Stimulated activated CD8-positive, alpha-beta memory T cell treated with anti-CD3 and anti-CD28 coated beads, Interleukin-2, amount 100 ng/mL, for 48 hours (primary cell): ENCODE data around the gene FNDC3A.
"Not testable (repeated sequence)": the region's sequence is repeated elsewhere in the genome, so short reads cannot be mapped to it uniquely, and the experiment has no call there.

Source experiments
- DNase-seq, 2 donors: peaks; one replicate each; pipeline ENCODE4 v3.0.0-alpha.2; 2020; ENCODE audit warnings: low read depth in 2 of 2

The FNDC3A gene

DNA sequence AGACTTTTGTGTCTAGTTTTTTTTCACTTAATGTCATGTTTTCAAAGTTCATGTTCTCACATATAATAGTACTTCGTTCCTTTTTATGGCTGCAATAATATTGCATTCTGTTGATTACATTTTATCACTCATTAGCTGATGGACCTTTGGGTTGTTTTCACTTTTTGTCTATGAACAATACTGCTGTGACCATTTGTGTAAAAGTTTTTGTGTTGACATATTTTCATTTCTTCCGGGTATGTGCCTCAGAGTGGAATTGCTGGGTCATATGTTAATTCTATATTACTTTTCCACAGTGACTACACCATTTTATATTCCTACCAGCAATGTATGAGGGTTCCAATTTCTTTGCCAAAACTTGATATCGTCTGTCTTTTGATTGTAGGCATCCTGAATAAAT lies 158.6 kb downstream of the FNDC3A start:
- no peak for DNase-seq

DNA sequence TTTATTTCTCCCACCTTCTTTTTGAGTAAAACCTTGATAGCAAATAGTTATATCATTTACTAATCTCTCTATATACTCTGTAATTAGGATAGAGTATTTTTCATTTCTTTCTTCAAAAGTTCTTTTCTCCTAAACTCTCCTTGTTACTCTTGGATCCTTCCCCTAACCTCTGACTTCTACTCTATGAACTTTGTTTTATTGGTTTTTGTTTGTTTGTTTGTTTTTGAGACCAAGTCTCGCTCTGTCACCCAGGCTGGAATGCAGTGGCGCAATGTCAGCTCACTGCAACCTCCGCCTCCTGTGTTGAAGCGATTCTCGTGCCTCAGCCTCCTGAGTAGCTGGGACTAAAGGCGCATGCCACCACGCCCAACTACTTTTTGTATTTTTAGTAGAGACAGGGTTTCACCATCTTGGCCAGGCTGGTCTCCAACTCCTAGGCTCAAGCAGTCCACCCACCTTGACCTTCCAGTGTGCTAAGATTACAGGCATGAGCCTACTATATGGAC lies 161.5 kb downstream of the FNDC3A start:
- DNase-seq = not testable (repeated sequence)

DNA sequence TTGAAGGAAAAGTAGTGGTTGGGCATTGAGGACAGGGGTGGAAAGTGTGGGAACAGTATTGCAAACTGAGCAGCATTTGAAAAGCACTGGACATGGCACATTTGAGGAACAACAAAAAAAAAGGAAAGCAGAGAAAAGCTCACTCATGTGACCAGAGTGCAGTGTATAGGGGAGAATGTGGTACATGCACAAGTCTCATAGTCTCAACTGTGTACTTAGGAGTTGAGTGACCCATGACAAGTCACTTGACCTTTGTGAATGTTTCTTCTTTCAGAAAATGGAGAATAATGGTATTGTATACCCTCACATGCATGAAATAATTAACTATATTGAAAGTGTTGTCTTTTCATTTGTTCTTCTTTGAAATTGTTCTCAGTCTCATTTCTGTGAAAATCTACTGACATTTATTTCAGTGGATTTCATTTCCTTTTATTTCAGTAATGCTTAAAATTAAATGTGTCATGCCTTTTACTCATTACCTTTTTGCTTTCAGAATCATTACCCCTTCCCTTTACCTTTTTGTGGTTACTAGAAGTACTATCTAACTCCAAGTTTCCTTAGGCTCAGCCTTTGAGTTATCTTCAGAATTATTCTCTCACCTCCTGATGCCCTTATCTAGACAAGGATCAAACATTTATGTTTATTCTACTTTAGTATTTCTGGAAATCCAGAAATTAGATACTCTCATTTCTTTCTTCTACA lies 165.3 kb downstream of the FNDC3A start:
- DNase-seq = no peak

DNA sequence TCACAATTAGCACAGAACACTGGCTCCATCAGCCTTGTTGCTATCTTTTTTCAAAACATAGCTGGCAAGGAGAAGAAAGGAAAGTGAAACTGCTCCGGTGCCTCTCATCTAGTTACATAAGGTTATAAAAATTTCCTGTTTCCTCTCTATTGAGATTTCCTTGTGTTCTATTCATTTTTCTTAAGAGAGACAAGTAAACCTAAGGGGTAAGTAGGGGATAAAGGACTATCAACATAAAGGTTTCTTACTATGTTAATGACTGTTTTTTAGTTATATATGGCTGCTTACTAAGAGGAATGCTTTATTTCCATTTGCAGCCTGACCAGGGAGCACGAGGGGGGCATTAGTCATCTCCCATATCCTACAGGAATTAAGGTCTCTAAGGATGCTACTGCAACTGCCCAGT lies 171.2 kb downstream of the FNDC3A start:
- DNase-seq = no peak

DNA sequence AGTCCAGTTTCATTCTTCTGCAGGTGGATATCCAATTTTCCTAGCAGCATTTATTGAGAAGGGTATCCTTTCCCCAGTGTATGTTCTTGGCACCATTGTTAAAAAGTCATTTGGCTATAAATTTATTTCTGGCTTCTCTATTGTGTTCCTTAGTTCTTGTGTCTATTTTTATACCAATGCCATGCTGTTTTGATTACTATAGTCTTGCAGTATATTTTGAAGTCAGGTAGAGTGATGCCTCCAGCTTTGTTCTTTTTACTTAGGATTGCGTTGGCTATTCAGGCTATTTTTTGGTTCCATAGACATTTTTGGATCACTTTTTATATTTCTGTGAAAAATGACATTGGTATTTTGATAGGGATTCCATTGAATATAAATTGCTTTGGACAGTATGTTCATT lies 172.7 kb downstream of the FNDC3A start:
- DNase-seq = no peak

DNA sequence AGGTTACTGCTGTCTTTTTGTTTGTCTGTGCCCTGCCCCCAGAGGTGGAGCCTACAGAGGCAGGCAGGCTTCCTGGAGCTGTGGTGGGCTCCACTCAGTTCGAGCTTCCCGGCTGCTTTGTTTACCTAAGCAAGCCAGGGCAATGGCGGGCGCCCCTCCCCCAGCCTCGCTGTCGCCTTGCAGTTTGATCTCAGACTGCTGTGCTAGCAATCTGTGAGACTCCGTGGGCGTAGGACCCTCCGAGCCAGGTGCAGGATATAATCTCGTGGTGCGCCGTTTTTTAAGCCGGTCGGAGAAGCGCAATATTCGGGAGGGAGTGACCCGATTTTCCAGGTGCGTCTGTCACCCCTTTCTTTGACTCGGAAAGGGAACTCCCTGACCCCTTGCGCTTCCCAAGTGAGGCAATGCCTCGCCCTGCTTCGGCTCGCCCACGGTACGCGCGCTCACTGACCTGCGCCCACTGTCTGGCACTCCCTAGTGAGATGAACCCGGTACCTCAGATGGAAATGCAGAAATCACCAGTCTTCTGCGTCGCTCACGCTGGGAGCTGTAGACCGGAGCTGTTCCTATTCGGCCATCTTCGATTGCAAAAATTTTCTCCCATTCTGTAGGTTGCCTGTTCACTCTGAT lies 182.4 kb downstream of the FNDC3A start:
- not testable (repeated sequence) for DNase-seq

DNA sequence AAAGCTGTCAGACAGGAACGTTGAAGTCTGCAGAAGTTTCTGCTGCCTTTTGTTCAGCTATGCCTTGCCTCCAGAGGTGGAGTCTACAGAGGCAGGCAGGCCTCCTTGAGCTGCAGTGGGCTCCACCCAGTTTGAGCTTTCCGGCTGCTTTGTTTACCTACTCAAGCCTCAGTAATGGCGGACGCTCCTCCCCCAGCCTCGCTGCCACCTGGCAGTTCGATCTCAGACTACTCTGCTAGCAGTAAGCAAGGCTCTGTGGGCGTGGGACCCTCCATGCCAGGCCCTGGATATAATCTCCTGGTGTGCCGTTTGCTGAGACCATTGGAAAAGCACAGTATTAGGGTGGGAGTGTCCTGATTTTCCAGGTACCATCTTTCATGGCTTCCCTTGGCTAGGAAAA lies 187.4 kb downstream of the FNDC3A start:
- DNase-seq = not testable (repeated sequence)

DNA sequence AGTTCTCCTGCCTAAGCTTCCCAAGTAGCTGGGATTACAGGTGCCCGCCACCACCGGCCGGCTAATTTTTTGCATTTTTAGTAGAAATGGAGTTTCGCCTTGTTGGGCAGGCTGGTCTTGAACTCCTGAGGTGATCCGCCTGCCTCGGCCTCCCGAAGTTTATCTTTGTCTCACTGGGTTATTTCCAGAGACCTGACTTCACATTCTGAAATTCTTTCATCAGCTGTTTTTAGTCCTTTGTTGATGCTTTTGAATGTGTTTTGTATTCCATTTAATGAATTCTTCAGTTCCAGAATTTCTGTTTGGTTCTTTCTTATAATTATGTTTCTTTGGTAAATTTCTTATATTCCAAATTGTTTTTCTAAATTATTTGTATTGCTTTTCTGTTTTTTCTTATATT lies 189.0 kb downstream of the FNDC3A start:
- DNase-seq = no peak

DNA sequence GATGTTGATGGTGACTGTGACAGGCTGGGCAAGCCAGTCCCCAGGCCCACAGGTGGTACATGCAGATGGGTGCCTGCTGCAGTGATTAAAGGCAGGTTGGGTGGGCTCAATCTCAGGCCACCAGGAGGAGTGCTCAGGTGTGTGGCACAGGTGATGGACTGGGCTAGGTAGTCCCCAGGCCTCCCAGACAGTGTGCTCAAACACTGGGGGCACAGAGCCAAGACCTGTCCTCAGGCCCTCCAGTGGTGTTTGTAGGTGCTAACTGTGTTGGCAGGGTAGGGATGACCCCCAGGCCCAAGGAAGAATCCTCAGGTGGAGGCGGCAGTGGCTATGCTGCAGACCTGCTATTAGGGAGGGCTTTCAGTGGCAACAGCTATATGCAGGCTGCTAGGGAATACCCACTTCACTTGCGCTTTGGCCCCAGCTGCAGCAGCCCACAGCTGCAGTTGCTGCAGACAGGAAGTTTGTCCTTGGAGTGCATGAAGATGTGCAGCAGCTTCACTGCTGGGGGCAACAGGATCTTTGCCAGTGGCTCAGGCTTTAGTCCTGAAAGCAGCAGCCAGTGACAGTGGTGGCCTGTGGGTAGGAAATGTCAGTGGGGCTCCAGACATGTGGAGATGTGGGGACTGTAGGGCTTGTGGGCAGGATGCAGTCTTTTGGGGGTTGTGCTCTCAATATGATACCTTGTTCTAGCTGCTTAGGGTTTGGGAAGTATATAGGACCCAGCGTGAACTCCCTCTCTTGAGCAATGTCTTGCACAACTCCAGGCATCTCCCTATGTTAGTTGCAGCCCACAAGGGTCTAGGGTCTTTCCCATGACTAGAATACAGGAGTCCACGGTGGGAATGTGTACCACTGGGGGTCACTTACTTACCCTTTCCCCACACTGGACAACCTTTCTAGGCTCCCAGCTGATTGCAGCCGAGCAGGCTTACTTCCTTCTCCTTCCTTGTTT lies 190.4 kb downstream of the FNDC3A start:
- DNase-seq = no peak

DNA sequence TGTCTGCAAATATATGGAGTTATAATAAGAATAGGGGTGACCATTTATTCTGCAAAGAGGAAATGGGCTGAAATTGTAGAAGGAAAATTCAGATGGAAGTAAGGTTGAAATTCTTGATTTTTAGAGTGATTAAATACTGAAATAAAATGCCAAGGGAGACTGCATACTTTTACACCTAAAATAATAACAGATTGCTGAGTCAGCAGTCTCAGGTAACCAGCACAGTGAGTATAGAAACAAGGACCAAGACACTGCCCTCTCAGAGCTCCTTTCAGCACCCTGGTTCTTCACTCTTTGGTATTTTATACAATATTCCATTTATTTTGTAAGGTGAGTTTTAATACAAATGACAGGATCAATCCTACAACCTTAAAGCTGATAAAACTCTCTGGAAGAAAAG lies 195.6 kb downstream of the FNDC3A start:
- no peak for DNase-seq

DNA sequence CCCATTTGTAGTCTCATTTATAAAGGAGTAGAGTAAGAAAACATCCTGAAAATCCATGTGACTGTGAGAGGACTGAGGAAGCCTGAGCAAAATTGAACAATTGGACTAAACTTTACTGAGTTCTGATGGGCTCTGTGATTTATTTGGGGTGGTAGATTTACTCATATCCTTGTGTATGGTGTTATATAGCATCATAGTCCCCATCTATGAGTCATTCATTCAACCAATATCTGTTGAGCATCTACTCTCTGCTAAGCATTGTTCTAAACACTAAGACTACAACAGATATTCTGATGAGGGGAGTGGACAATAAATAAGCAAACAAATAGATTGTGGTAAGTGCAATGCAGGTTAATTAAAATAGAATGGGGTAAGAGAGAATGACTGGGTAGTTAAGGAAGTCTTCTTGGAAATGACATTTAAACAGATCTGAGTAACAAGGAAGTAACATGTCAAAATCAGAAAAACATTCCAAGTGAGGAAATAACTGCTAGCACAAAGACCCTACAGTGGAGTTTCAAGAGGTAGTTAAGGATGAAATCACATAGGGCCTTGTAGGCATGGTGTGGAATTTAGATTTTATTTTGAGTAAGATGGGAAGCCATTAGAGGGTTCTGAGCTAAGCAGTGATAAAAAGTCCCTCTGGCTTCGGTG lies 208.1 kb downstream of the FNDC3A start:
- DNase-seq = no peak

DNA sequence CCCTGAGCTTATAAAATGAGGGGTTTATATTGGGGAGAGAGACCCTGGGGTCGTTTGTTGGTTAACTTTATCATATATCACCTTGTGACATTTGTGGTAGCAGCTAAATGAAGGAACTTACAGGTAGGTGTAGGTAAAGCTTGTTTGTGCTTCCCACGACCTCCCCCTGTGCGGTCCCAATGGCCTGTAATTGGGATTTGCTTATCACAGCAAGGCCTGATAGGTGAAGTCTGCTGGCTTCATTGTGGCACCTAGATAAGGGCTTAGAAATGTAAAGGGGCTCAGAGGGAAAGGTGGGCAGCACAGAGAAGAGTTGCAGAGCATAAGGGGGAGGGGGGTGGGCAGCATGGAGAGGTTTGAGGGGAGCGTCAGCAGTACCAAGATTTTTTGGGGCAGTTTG lies 208.9 kb downstream of the FNDC3A start:
- DNase-seq = no peak

DNA sequence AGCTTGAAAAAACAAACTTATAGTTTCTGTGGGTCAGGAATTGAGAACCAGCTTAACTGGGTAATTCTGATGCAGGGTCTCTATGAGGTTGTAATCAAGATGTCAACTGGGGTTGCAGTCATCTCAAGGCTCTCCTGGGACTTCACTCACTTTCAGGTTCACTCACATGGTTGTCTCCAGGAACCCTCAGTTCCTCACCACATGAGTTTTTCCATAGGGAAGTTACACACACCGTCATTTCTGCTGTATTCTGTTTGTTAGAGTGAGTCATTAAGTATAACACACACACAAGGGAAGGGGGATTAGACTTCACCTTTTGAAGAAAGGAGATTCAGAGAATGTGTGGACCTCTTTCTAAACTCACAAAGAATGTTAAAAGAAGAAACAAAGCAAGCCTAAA lies 209.6 kb downstream of the FNDC3A start:
- no peak for DNase-seq

DNA sequence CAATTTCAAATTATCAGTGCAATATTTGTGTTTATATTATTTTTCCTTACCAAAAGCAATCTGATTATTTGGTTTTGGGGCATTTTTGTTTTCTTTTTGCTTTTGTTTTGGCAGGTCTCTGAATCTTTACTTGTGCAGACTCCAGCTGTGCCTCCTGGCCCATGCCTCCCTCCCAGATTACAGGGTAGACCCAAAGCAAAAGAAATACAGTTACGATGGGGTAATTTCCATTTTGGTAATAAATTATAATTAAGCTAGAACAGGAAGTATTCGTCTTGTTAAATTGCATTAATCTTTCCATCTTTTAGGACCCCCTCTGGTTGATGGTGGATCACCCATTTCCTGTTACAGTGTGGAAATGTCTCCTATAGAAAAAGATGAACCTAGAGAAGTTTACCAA lies 215.2 kb downstream of the FNDC3A start:
- DNase-seq = no peak

DNA sequence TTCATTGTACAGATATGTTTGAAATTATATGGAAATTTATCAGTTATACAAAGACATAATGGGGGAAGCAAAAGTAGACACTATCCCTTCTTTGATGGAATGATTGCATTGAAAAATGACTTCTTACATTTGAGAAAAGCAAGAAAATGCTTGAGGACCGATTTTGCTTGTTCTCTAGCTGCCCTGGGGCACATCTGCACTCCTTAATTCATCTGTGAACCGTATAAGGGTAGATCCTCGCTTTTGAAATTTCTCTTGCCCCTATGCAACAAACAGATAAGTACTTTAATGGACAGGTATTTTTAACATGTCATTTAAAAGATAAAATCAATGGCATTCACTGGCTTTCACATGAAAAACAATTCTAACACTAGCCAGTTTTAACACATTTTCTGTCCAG lies 230.9 kb downstream of the FNDC3A start:
- no peak for DNase-seq

DNA sequence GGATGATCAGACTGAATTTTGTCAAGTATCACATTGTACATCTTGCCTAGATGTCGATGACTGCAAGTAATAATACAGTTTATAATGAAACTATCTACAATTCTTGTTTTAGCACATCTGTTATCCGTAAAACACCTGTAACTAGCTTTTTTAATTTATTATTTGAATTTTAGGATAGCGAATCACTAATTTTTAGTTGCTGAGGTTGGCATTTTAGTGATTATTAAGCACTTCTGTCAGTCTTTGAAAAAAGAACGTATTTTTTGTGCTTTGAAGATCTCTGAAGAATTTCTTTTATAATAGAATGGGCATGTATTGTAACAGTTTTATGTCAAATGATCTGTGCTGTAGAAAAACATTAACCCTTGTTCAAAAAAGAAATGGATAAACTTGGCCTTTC lies 232.9 kb downstream of the FNDC3A start:
- no peak for DNase-seq

DNA sequence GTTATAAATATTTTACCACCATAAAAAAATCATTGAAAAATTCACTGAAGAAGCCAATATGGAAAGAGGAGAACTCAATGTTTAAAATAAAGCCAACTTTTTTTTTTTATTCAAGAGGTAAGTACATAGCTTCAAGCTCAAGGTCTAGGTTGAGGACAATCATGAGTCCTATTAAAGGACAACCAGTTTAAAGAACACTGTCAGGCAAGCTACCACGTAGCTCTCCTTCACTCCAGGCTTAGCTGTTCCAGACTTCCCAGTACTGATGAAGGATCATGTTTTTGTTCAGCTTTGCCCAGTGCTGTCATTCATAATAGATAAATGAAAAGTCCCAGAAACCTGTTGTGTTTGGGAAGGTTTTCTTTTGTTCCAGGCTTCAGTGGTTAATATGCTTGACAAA lies 234.4 kb downstream of the FNDC3A start:
- DNase-seq = no peak

DNA sequence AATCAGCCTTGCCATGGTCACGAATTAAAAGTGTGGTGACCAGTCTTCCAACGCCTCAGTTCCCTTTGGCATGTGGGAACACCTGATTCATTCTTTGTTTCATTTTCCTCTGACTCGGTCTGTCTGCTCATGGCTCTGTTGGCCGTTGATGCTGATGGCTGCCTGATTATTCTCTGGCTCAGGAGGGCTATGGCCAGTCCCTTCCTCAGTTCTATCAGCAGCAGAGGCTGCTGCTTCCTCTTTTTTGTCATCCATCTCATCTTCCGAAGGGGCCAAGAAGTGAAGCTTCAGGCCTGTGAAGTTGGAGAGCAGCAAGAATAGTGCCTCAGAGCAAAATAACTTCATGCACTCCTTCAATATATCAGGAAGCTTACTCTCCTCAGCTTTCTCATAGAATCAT lies 235.0 kb downstream of the FNDC3A start:
- DNase-seq = no peak

DNA sequence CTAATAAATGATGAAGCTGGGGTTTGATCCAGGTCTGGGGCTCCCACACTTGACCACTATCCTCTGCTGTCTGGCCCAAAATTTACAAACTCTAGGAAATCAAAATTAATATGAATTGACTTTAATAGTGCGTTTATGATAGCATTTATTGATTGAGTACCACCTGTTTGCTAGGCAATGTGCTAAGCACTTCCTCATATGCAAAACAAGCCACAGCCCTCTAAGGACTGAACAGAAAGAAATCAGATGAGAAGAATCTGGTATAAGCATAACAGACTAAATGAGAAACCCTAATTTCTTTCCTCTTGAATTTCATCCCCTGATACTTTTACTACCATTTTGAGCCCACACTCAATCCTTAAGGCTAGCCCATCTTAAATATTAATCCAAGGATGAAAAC lies 237.8 kb downstream of the FNDC3A start:
- no peak for DNase-seq

DNA sequence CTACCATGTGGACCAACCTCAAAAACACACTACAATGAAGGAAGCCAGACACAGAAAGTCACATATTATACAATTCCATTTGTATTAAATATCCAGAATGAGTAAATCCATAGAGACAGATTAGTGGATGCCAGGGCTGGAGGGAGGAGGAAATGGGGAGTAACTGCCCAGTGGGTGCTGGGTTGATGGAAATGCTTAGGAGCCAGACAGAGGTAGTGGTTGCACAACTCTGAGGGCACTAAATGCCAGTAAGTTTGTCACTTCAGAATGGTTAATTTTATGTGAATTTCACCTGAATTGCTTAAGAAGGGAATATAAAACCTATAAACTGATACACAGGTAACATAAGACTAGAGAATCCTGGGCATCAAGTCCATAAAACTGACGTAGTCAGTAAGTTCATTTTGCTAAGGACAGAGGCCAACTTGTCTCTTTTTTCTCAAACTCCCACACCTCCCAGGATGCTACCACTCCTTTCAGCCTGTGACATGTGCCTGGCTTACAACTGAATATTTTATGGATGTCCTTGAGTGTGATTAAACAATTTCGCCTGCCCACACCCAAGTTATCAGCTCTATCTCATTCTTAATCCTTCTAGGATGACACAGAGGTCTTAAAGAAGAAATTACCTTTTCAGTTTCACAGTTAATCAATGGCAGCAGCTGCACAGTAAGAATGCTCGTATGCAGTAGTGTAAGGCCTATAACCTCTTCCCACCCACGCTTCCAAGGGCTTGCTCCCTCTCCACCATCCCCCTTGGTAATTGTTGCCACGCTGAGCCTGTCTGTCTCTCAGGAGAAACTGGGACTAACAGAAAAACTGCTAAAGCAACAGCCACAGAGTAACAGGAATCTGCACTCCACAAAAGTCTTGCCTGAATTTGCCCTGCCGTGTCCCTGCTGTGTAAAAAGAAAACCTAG lies 238.5 kb downstream of the FNDC3A start:
- no peak for DNase-seq

DNA sequence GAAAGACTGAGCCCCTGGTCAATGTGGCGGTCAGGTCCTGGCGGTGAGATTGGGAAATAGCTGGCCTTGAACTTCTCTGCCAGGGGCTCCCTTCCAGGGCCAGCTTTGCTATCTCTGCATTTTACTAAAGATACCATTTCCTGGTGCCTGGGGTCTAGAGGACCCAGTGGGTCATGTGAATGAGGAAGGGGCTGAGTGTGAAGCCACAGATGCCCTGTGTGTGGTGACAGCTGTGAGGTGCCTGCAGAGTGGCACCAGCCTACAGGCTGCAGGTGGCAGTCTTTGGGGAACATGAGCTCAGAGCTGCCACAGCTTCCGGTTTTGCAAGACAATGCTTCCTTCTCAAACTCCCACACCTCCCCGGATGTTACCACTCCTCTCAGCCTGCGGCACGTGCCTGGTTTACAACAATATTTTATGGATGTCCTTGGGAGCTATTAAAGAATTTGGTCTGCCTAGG lies 239.2 kb downstream of the FNDC3A start:
- no peak for DNase-seq
